Thyroid gland (tissue), 4 donors: Measurements from ENCODE around the gene CASD1. TPM values are rescaled to one million over a fixed set of nuclear protein-coding genes. Genes with fewer than 3 reads are reported as not detected.

ENCODE experiments used
- DNase-seq, 2 donors: peaks; one replicate each; pipeline ENCODE4 v3.0.0-alpha.2; 2019
- H3K27ac ChIP-seq, 3 donors: fragments of 200-600 bp; sonication (generic); 1 replicate in 2 of 3; 2 replicates in 1 of 3; pipeline ENCODE4 v1.5.1; 2016 to 2019; ENCODE audit warnings: mild to moderate bottlenecking in 1 of 3, moderate library complexity in 1 of 3
- H3K27me3 ChIP-seq: fragments of 200-600 bp; sonication (generic); one replicate; pipeline ENCODE4 v1.5.1; 2019
- H3K36me3 ChIP-seq, 2 donors: fragments of 200-600 bp; sonication (generic); one replicate each; pipeline ENCODE4 v1.5.1; 2016 to 2019
- H3K4me1 ChIP-seq, 2 donors: fragments of 200-600 bp; sonication (generic); one replicate each; pipeline ENCODE4 v1.5.1; 2017 to 2019
- H3K4me3 ChIP-seq, 3 donors: fragments of 200-600 bp; sonication (generic); replicated peaks in 1 of 3; 1 replicate in 2 of 3; 2 replicates in 1 of 3; pipeline ENCODE4 v1.5.1; 2016; ENCODE audit warnings: mild to moderate bottlenecking in 1 of 3
- H3K9me3 ChIP-seq: fragments of 200-600 bp; sonication (generic); one replicate; pipeline ENCODE4 v1.5.1; 2017
- POLR2A ChIP-seq, 2 donors: fragments of 450-650 bp; IDR thresholded peaks; one replicate each; pipeline ENCODE4 v1.6.1; 2017; ENCODE audit warnings: antibody characterized with exemption in 2 of 2, mild to moderate bottlenecking in 2 of 2, moderate library complexity in 1 of 2
- WGBS, 2 donors: methylation state at CpG; one replicate each; pipeline ENCODE4 v1.1.5; 2017; 5-methylcytosine and 5-hydroxymethylcytosine counted together
- intact Hi-C: fragments of 100-400 bp; cut with DNase I; formaldehyde crosslinking; loops from one replicate; pipeline ENCODE4 v1.15.1; 2023
- total RNA-seq, 4 donors: library from RNA; depleted of rRNA; stranded (reverse); fragments of >200 nt; gene quantifications; one replicate each; pipeline ENCODE4 v1.2.3, GENCODE V29; 2016
- TF ChIP-seq, protein P1 (sequence below), 6 experiments: fragments of 200-600 bp in 3 of 6; fragments of 450-650 bp in 3 of 6; sonication (generic) in 3 of 6; IDR thresholded peaks; one replicate each; pipeline ENCODE4 v1.5.1; 2016 to 2019; ENCODE audit warnings: antibody characterized with exemption in 6 of 6, mild to moderate bottlenecking in 2 of 6, inconsistent platforms in 1 of 6, moderate library complexity in 1 of 6

CASD1 gene
- total RNA-seq, 4 donors from 2014 or later: 34.4 to 52.5 (median 39.0) TPM

DNA sequence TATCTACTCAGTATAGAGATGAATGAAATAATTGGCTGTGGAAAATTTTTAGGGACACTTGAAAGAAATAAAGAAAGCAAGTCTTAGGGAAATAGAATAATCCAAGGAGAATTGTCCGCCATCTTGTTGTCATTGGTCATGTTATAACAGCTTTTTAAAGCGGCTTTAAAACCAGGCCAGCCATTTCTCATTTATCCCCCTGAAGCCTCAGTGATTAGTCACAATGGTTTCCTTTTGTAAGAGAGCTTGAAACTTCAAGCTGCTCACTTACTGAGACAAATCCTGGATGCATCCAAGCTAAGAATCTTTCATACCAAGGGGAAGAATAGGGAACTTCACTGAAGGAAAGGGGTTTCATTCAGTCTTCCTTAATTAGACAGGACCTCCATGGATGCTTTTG lies 78.5 kb downstream of the CASD1 start:
- peaks cover 0 to 4% of the 10 kb centered on the region in 2 donors for H3K4me1 ChIP-seq
- DNase-seq: no peak
- no peaks in the 10 kb centered on the region for H3K9me3 ChIP-seq
- H3K27ac ChIP-seq: no peak overlapping the region
- no peaks in the 10 kb centered on the region for H3K27me3 ChIP-seq
- WGBS, 2 donors: 100% methylated on average over 2 of the region's 2 CpGs
- H3K4me3 ChIP-seq: no peak overlapping the region
- H3K36me3 ChIP-seq: no peaks in the 10 kb centered on the region
- intact Hi-C loops: no loop called here
- TF ChIP-seq, protein P1, sequence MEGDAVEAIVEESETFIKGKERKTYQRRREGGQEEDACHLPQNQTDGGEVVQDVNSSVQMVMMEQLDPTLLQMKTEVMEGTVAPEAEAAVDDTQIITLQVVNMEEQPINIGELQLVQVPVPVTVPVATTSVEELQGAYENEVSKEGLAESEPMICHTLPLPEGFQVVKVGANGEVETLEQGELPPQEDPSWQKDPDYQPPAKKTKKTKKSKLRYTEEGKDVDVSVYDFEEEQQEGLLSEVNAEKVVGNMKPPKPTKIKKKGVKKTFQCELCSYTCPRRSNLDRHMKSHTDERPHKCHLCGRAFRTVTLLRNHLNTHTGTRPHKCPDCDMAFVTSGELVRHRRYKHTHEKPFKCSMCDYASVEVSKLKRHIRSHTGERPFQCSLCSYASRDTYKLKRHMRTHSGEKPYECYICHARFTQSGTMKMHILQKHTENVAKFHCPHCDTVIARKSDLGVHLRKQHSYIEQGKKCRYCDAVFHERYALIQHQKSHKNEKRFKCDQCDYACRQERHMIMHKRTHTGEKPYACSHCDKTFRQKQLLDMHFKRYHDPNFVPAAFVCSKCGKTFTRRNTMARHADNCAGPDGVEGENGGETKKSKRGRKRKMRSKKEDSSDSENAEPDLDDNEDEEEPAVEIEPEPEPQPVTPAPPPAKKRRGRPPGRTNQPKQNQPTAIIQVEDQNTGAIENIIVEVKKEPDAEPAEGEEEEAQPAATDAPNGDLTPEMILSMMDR (IDR thresholded peaks at IDR 0.05): no peak
- TF ChIP-seq POLR2A (IDR thresholded peaks at IDR 0.05): no peak

DNA sequence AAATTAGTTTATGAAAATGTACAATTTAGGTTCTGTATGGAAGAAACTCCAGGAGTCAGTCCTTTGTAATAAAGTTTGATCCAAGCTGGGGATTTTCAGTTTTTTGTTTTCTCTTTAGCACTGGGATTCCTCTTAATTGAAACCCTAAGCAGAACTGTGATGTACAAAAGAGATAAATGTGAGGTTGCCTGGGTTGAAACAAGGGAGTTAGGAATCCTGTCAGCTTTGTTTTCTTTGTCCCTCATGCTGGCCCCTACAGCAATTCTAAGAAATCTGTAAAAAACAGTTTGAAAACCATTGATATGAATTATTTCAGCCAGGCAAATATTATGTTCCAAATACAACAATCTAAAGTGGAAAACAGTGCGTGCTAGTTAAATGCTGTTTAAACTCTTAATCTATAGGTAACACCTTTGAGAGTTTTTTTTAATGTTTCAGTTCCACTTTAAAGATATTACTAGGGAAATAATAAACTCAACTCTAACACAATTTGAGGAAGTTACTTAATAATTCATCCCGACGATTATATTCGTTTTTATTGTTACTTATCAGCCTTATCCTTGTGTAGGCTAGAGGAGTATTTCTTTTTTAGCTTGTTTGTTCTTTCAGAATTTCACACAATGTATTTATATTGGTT lies 81.0 kb downstream of the CASD1 start:
- Histone ChIP-seq H3K9me3 (no peaks in the 10 kb centered on the region), H3K4me1 (no peaks in the 10 kb centered on the region), H3K27me3 (no peaks in the 10 kb centered on the region), H3K4me3 (no peak overlapping the region), H3K27ac (no peak overlapping the region), H3K36me3 (no peaks in the 10 kb centered on the region)
- intact Hi-C loops: no loop called here
- no peak for TF ChIP-seq POLR2A (IDR thresholded peaks at IDR 0.05)
- TF ChIP-seq, protein P1 (IDR thresholded peaks at IDR 0.05): no peak
- 81 to 82% methylated on average over 4 of the region's 4 CpGs for WGBS, 2 donors
- no peak for DNase-seq

DNA sequence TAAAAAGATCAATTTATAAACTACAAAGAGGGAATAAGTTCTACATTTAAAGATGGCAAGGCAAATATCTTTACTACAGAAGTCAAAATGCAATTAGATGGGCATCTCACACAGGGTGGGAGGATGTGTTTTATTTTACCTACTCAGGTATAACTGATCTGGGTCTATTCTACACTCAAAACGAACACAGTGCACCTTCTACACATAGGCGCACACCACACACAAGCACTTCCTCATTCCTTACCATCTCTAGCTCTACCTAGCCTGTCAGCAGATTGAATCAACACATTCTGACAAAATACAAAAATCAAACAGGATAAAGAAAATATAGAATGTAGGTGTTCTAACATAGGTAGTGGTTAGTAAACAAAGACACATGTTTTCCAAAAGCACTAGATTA lies 81.6 kb downstream of the CASD1 start:
- H3K4me1 ChIP-seq: no peaks in the 10 kb centered on the region
- DNase-seq: no peak
- H3K27ac ChIP-seq: no peak overlapping the region
- WGBS, 2 donors: 67 to 76% methylated on average over 2 of the region's 2 CpGs
- H3K9me3 ChIP-seq: no peaks in the 10 kb centered on the region
- no peaks in the 10 kb centered on the region for H3K36me3 ChIP-seq
- TF ChIP-seq, protein P1 (IDR thresholded peaks at IDR 0.05): no peak
- no peak for TF ChIP-seq POLR2A (IDR thresholded peaks at IDR 0.05)
- intact Hi-C loops: no loop called here
- H3K4me3 ChIP-seq: no peak overlapping the region
- no peaks in the 10 kb centered on the region for H3K27me3 ChIP-seq

DNA sequence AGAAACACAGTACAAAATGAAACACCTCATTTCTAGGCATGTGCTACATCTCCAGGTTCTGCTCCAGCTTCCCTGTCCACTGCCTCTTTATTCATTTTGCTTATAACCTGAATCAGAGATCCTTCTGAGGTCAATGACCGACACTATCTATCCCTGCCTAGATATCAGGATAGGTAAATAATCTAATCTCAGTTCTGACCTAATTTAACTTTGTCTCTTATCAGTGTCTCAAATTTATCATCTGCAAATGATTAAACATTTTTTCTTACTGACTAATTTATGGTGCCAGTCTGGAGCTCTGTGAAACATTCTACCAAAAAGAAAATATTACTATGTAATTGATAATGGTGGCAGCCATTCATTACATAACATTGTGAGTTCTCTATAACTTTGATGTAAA lies 85.3 kb downstream of the CASD1 start:
- WGBS, 2 donors: 93 to 96% methylated on average over 1 of the region's 1 CpG
- TF ChIP-seq POLR2A (IDR thresholded peaks at IDR 0.05): no peak
- TF ChIP-seq, protein P1 (IDR thresholded peaks at IDR 0.05): no peak
- H3K4me1 ChIP-seq: no peaks in the 10 kb centered on the region
- no peaks in the 10 kb centered on the region for H3K9me3 ChIP-seq
- H3K36me3 ChIP-seq: no peaks in the 10 kb centered on the region
- H3K27ac ChIP-seq: no peak overlapping the region
- H3K27me3 ChIP-seq: no peaks in the 10 kb centered on the region
- intact Hi-C loops: no loop called here
- no peak overlapping the region for H3K4me3 ChIP-seq
- DNase-seq: no peak

DNA sequence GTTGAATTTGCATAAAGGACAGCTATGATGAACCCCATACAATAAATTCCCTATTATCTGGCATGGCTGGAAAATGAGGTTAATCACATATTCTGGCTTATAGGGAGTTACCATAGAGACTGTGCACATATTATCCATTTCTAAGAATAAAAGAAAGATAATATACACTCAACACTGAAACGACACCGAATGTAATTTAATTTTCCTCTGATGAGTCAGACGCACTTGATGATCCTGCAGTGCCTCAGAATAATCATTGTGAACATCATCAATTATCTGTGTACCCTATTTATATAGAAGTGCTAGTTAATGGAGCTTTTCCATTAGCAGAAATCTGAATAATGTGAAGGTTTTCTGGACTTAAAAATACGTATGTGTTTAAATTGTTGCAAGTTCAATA lies 86.1 kb downstream of the CASD1 start:
- intact Hi-C loops: no loop called here
- WGBS, 2 donors: 83 to 94% methylated on average over 4 of the region's 4 CpGs
- Histone ChIP-seq H3K36me3 (peaks cover 0 to 5% of the 10 kb centered on the region in 2 donors), H3K27ac (no peak overlapping the region), H3K4me1 (no peaks in the 10 kb centered on the region), H3K27me3 (no peaks in the 10 kb centered on the region), H3K4me3 (no peak overlapping the region), H3K9me3 (no peaks in the 10 kb centered on the region)
- TF ChIP-seq, protein P1 (IDR thresholded peaks at IDR 0.05): no peak
- no peak for TF ChIP-seq POLR2A (IDR thresholded peaks at IDR 0.05)
- DNase-seq: no peak
